ENCODE measurements around the gene RC3H1.

GRCh38 chr1:174060090-174060489 is 37.9 kb upstream of the RC3H1 start:
- TF ChIP-seq MEIS2 (CRISPR knock-in tag; IDR thresholded peaks at IDR 0.05) (no peak), TCF12 (IDR thresholded peaks at IDR 0.05) (no peak), TCF12 (CRISPR knock-in tag; IDR thresholded peaks at IDR 0.05) (no peak), HOMEZ (CRISPR knock-in tag; IDR thresholded peaks at IDR 0.05; ENCODE audit: low read depth) (no peak), SYNCRIP (IDR thresholded peaks at IDR 0.05; ENCODE audit: insufficient read depth, low read depth, low read length) (no peak), ZNF768 (CRISPR knock-in tag; IDR thresholded peaks at IDR 0.05) (no peak), HDAC2 (CRISPR knock-in tag; IDR thresholded peaks at IDR 0.05) (no peak), YY1 (IDR thresholded peaks at IDR 0.05; ENCODE audit: insufficient read depth, insufficient replicate concordance, low read depth, low read length) (no peak), RAD21 (CRISPR knock-in tag; IDR thresholded peaks at IDR 0.05) (no peak), MXI1 (IDR thresholded peaks at IDR 0.05; ENCODE audit: borderline replicate concordance, low read depth, low read length) (no peak), NR1H2 (CRISPR knock-in tag; IDR thresholded peaks at IDR 0.05; ENCODE audit: borderline replicate concordance, low read depth) (no peak), FOXJ3 (CRISPR knock-in tag; IDR thresholded peaks at IDR 0.05; ENCODE audit: borderline replicate concordance) (no peak), SRSF4 (IDR thresholded peaks at IDR 0.05; ENCODE audit: low read depth, low read length, poor library complexity, severe bottlenecking) (no peak), ZNF10 (CRISPR knock-in tag; IDR thresholded peaks at IDR 0.05; ENCODE audit: borderline replicate concordance, low read depth) (no peak)
- TF ChIP-seq, protein P1, sequence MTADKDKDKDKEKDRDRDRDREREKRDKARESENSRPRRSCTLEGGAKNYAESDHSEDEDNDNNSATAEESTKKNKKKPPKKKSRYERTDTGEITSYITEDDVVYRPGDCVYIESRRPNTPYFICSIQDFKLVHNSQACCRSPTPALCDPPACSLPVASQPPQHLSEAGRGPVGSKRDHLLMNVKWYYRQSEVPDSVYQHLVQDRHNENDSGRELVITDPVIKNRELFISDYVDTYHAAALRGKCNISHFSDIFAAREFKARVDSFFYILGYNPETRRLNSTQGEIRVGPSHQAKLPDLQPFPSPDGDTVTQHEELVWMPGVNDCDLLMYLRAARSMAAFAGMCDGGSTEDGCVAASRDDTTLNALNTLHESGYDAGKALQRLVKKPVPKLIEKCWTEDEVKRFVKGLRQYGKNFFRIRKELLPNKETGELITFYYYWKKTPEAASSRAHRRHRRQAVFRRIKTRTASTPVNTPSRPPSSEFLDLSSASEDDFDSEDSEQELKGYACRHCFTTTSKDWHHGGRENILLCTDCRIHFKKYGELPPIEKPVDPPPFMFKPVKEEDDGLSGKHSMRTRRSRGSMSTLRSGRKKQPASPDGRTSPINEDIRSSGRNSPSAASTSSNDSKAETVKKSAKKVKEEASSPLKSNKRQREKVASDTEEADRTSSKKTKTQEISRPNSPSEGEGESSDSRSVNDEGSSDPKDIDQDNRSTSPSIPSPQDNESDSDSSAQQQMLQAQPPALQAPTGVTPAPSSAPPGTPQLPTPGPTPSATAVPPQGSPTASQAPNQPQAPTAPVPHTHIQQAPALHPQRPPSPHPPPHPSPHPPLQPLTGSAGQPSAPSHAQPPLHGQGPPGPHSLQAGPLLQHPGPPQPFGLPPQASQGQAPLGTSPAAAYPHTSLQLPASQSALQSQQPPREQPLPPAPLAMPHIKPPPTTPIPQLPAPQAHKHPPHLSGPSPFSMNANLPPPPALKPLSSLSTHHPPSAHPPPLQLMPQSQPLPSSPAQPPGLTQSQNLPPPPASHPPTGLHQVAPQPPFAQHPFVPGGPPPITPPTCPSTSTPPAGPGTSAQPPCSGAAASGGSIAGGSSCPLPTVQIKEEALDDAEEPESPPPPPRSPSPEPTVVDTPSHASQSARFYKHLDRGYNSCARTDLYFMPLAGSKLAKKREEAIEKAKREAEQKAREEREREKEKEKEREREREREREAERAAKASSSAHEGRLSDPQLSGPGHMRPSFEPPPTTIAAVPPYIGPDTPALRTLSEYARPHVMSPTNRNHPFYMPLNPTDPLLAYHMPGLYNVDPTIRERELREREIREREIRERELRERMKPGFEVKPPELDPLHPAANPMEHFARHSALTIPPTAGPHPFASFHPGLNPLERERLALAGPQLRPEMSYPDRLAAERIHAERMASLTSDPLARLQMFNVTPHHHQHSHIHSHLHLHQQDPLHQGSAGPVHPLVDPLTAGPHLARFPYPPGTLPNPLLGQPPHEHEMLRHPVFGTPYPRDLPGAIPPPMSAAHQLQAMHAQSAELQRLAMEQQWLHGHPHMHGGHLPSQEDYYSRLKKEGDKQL (CRISPR knock-in tag; IDR thresholded peaks at IDR 0.05; ENCODE audit: low read depth) = no peak

All from HepG2 (cell line).